Measurements from ENCODE around the gene CHST9. TPM values are rescaled to one million over a fixed set of nuclear protein-coding genes. Genes with fewer than 3 reads are reported as not detected.

The CHST9 gene
- total and polyA plus RNA-seq, 12 donors, result 0.22 to 11.8 (median 4.0) TPM

DNA sequence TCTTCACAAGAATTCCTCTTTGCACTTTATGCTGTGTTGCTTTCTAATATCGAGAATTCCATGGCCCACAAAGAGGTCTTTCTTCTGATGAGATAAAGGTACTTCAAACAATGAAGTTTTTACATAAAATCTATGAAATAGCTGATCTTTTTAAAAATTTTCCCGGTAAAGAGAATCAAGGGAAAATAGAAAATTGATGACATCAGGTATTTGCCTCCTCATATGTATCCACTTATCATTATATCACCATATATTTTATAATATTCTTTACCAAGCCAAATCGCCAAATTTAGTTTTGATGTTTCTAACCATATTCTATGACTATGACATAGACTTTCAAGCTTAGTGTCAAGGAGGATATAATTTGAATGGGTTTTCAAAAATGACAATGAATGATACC lies 139.8 kb downstream of the CHST9 start:
- DNase-seq (no peak), ATAC-seq (no peak)
- H3K36me3 ChIP-seq, result no peaks in the 10 kb centered on the region
- intact Hi-C loops (cut with DNase I), result loop anchor here in 1 of 10 donors (10.0 kb wide), 1 partner anchor 129 kb away; no protein-coding TSS in a partner anchor
- no peak overlapping the region for H3K27ac ChIP-seq
- no peaks in the 10 kb centered on the region for H3K4me1 ChIP-seq
- H3K9me3 ChIP-seq, result no peaks in the 10 kb centered on the region
- H3K27me3 ChIP-seq, result no peaks in the 10 kb centered on the region
- TF ChIP-seq, protein P1, sequence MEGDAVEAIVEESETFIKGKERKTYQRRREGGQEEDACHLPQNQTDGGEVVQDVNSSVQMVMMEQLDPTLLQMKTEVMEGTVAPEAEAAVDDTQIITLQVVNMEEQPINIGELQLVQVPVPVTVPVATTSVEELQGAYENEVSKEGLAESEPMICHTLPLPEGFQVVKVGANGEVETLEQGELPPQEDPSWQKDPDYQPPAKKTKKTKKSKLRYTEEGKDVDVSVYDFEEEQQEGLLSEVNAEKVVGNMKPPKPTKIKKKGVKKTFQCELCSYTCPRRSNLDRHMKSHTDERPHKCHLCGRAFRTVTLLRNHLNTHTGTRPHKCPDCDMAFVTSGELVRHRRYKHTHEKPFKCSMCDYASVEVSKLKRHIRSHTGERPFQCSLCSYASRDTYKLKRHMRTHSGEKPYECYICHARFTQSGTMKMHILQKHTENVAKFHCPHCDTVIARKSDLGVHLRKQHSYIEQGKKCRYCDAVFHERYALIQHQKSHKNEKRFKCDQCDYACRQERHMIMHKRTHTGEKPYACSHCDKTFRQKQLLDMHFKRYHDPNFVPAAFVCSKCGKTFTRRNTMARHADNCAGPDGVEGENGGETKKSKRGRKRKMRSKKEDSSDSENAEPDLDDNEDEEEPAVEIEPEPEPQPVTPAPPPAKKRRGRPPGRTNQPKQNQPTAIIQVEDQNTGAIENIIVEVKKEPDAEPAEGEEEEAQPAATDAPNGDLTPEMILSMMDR (IDR thresholded peaks at IDR 0.05), result no peak
- WGBS, 2 donors, result 85 to 93% methylated on average over 3 of the region's 3 CpGs
- no peak overlapping the region for H3K4me3 ChIP-seq

- DNase-seq (no peak), ATAC-seq (no peak)
- Histone ChIP-seq H3K27ac (no peak overlapping the region), H3K4me1 (no peaks in the 10 kb centered on the region), H3K36me3 (no peaks in the 10 kb centered on the region), H3K27me3 (no peaks in the 10 kb centered on the region), H3K9me3 (no peaks in the 10 kb centered on the region), H3K4me3 (no peak overlapping the region)
- TF ChIP-seq, protein P1 (IDR thresholded peaks at IDR 0.05), result no peak
- intact Hi-C loops (cut with DNase I), result loop anchor here in 1 of 10 donors (10.0 kb wide), 1 partner anchor 133 kb away; no protein-coding TSS in a partner anchor
Observed at GRCh38 chr18:27042177-27042576, 142.9 kb downstream of the CHST9 start.

- DNase-seq (no peak), ATAC-seq (no peak)
- Histone ChIP-seq H3K4me1 (no peaks in the 10 kb centered on the region), H3K4me3 (no peak overlapping the region), H3K36me3 (no peaks in the 10 kb centered on the region), H3K27ac (no peak overlapping the region), H3K27me3 (no peaks in the 10 kb centered on the region), H3K9me3 (no peaks in the 10 kb centered on the region)
- 82 to 86% methylated on average over 2 of the region's 2 CpGs for WGBS, 2 donors
- intact Hi-C loops (cut with DNase I), result loop anchor here in 1 of 10 donors (10.0 kb wide), 1 partner anchor 134 kb away; no protein-coding TSS in a partner anchor
- TF ChIP-seq, protein P1 (IDR thresholded peaks at IDR 0.05), result no peak
Observed at GRCh38 chr18:27040796-27041195, 144.3 kb downstream of the CHST9 start.

DNA sequence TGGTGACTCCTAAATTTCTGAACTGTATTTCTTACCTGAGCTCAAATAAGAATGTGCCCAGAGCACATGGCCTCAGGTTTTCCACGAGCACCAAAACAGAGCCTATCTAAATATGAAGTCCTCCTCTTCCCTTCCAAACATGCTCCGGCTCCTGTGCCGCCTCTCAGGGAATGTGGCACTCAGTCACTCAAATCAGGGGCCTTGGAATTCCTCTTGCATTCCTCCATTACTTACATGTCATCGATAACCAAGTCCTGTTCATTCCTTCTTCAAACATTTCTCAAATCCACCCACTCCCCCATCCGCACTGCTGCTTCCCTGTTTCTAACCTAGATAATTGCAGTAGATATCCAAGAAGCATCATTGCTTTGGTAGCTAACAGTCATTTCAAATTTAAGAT lies 151.4 kb downstream of the CHST9 start:
- H3K36me3 ChIP-seq, result no peaks in the 10 kb centered on the region
- intact Hi-C loops (cut with DNase I), result no loop called here
- ATAC-seq (no peak), DNase-seq (no peak)
- H3K27ac ChIP-seq, result no peak overlapping the region
- TF ChIP-seq, protein P1 (IDR thresholded peaks at IDR 0.05), result no peak
- no peaks in the 10 kb centered on the region for H3K9me3 ChIP-seq
- no peaks in the 10 kb centered on the region for H3K4me1 ChIP-seq
- H3K4me3 ChIP-seq, result no peak overlapping the region
- no peaks in the 10 kb centered on the region for H3K27me3 ChIP-seq
- 57 to 72% methylated on average over 5 of the region's 5 CpGs for WGBS, 2 donors
